Embryonic facial prominence (tissue), 1 donor: ENCODE data around the gene SLC35F4.
"Not testable (repeated sequence)": the region's sequence is repeated elsewhere in the genome, so short reads cannot be mapped to it uniquely, and the experiment has no call there.

ENCODE experiments used
- DNase-seq: peaks from one replicate; pipeline ENCODE4 v3.0.0-alpha.2; 2016; ENCODE audit errors: extremely low spot score

SLC35F4 gene

DNA sequence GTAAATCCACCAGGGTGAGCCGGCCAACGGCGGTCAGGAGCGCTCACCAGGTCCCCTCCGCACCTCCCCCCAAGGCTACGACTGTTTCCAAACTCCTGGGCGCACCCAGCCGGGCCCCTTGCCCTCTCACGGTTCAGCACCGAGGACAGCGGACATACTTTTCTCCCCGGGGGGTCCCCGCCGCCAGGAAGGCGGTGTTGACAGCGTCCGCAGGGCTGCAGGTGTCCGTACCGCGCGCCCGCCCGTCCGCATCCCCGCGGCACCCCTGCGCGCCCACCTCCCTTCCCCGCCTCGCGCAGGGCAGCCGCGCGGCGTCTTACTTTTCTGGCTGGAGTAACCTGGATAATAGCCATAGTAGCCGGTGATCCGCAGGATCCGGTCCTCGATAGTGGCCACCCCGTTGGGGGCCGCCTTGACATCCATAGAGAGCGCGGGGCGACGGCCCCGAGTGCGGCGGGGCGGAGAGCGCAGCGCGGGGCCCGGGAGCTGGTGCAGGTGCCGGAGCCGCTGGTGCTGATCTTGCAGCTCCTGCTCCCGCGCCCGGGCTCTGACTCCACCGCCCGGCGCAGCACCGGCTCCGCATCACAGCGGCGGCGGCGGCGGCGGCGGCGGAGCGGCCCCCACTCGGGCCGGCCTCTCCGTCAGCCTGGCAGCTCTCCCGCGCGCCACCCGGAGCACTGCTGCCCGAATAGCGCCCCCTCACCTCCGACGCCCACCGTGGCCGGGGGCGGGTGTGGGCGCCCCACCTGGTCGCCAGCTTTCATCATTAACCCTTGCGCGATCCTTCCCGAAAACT lies at the start of gene SLC35F4:
Gene SLC35F4, minus strand, starts transcription at position 690 of the 796 bp plus-strand sequence.
- DNase-seq = no peak

DNA sequence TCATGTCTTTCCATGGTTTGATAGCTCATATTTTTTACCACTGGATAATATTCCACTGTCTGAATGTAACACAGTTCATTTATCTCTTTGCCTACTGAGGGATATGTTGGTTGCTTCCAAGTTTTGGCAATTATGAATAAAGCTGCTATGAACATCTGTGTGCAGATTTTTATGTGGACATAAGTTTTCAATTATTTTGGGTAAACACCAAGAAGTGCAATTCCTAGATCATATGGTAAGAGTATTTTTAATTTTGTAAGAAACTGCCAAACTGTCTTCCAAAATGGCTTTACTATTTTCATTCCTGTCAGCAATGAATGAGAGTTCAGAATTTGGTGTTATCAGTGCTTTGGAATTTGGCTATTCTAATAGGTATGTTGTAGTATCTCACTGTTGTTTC lies 43.7 kb upstream of the SLC35F4 start:
- no peak for DNase-seq

GRCh38 chr14:57903954-57904353 lies 38.1 kb upstream of the SLC35F4 start:
- DNase-seq = no peak

GRCh38 chr14:57898837-57899572 lies 33.1 kb upstream of the SLC35F4 start:
- DNase-seq = no peak

GRCh38 chr14:57897144-57897748 lies 31.4 kb upstream of the SLC35F4 start:
- no peak for DNase-seq

- DNase-seq = no peak
Measured at GRCh38 chr14:57889245-57889644, 23.4 kb upstream of the SLC35F4 start.

- no peak for DNase-seq
Measured at GRCh38 chr14:57884175-57884574, 18.3 kb upstream of the SLC35F4 start.

DNA sequence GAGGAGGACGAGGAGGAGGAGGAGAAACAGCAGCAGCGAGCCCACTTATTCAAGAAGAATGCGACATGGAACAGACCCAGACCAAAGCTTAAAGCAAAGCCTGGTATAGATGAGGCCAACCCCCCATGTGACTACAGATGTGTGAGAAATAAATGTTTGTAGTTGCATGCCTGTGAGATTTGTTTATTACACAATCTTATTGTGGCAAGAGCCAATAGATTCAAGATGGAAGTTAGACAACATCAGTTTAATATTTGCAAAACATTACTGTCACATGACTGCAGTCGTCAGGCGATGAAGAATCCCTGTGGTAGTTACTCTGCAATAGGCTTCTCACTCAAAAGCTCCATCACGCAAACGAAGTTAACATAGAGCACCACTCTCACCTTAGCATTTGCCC lies 17.2 kb upstream of the SLC35F4 start:
- DNase-seq = no peak

DNA sequence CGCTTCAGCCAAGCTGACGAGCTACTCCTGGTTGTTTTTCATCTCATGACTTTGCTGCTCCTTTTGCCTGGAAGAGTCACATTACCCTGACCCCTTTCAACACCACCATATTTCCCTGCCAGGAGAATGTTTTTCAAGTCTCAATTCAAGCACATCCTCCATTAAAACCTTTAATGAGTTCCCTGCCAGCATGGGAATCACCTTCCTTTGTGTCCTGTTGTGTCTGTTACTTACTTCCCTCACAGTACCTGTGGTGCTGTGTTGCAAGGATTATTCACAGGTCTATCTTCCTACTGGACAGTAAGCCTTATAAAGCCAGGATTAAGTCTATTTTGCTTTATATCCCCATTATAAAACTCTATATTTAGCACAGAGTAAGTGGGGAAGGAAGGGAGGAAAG lies 13.6 kb upstream of the SLC35F4 start:
- no peak for DNase-seq

GRCh38 chr14:57875985-57876384 lies 10.1 kb upstream of the SLC35F4 start:
- DNase-seq = no peak

DNA sequence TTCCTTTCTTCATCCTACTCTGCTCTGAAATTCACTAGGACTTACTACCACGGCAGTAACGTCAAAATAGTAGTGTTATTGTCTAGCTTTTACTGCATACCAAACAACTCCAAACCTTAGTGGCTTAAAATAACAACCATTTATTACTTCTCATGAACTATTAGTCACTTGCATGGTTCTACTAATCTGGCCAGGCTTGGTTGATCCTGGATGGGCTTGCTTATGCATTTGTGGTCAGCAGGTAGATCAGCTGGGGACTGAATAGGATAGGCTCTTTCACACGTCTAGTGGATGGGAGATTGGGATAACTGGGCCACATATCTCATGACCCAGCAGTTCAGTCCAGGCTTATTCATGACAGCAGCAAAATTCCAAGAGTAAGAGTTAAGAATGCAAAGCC lies 9.4 kb upstream of the SLC35F4 start:
- no peak for DNase-seq

DNA sequence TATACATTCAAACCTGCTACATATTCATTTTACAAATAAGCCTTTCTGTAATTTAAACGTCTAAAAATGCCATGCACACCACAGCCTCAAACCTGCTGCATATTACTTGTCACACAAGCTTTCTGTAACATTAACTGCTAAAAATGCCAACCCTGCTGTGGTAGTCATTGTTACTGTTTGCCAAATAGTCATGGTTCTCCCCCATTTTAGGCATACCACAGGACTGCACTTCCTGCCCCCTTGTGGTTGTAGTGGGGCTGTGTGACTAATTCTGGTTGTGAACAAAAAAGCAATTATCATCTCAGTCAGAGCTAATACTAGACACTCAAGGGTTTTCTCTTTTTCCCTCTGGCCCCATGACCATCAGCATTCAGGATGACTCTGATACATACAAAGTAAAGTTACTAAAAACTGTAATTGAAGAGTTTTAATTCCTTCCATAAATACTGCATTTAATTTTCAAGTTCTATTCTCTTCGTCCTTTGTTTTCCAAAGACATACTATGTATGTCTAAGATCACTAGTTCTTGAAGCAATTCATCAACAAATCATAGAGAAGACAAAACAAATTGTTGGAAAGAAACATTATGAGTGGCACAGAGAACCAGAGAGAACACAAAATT lies 5.7 kb upstream of the SLC35F4 start:
- DNase-seq = no peak

DNA sequence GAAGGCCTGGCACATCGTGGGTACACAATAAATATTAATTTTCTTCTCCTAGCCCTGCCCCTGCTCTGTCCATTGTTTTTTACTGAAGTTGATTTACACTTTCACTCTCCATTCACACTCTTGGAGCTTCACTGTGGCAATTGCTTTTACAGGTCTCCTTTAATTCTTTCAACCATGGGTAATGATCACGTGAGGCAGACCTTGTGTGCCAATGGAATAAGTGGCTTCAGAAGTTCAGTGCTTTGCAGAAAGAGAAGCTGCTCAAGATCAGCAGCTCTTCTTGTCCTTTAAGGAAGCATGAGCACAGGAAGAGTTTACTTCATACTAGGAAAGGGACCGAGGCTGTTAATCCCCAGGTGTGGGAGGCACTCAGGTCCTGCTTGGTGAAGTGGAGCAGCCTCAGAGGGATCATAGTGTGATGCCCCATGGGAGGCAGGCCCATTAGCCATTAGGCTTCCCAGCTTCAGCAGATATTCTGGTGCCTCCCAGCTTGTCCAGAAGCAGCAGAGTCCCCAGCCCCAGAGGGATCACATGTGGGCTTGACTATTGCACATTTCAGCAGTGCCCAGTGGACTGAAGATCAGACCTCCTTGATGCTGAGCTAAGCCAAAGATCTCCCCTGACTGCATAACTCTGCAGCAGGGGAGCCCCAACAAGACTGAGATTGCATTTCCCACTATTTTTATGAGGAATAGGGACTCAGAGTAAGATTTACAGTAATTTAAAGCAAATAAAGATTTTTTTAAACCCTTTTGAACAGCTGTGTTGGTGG lies 5.0 kb upstream of the SLC35F4 start:
- no peak for DNase-seq

DNA sequence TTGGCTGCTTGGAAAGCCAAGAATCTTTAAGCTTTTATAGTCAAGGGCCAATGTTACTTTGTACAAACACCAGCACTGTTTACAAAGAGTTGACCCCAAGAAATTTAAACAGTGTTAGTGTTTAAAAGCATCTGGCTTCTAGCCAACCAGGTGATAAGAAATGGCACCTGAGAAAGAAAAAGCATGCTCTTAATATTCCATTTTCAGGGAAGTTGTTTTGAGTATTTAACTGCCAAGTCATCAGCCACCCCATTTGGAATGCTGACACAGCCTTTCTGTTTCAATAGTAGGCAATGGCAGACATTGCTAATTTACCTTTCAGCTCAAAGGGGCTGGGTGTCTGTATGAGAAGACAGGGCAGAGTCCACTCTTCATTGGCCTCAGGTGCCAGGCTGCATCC lies 3.7 kb upstream of the SLC35F4 start:
- DNase-seq = no peak

- DNase-seq = no peak
Measured at GRCh38 chr14:57866199-57866705, 360 bp upstream of the SLC35F4 start.

- no peak for DNase-seq
Measured at GRCh38 chr14:57865066-57865402, 858 bp downstream of the SLC35F4 start.

DNA sequence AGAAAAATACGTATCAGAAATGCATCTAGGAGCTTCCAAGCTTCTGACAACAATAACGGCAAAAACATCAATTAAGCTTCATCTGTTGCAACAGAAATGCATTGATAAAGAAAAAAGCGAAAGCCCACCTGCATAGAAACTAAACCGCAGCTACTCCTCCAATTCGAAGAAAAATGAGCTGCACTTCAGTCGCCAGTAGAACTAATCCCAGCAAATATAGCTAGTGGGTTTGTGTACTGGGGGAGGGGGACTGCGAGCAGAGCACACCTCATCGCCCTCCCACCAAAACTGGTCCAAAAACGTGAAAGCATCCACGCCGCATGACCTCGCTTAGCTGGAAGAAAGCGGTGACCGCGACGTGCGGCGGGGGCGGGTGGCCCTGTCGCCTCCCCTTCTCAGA lies 1.2 kb downstream of the SLC35F4 start:
- DNase-seq = no peak

DNA sequence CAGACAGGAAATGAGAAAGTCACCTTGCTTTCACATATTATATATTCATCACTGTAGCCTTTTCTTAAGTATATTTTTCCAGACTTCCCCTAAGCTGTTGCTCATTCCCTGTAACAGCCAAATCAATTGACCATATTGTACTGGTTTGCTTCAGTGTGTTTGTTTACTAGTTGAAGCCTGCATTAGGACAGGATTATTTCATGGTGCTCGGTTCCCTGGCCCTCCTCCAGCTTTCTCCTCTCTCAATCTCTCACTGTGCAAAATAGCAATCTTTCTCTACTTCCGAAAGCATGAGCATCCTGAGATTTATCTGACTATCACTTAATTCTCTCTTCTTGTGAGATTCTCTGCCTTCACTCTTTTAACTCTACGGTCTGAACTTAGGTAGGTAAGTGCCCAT lies 2.4 kb downstream of the SLC35F4 start:
- DNase-seq = no peak

- not testable (repeated sequence) for DNase-seq
Measured at GRCh38 chr14:57855666-57856065, 10.2 kb downstream of the SLC35F4 start.

DNA sequence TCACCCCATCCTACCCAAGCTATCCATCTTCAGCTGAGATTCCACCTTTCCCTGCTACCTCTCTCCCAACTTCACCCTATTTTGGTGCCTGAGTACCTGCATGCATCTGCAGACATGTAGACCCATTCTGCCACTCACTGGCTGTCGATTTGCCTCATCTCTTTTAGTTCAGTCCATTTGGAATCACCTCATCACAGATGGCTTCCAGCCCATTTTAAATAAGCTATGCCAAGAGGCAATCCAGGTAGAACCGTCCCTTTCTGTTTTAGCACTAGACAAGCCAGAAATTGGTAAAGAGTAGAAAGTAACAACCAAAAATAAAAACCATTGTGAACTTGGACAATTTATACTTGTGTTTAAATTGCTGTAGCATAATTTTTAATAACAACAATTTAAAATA lies 11.3 kb downstream of the SLC35F4 start:
- no peak for DNase-seq

GRCh38 chr14:57851354-57851753 lies 14.5 kb downstream of the SLC35F4 start:
- no peak for DNase-seq

DNA sequence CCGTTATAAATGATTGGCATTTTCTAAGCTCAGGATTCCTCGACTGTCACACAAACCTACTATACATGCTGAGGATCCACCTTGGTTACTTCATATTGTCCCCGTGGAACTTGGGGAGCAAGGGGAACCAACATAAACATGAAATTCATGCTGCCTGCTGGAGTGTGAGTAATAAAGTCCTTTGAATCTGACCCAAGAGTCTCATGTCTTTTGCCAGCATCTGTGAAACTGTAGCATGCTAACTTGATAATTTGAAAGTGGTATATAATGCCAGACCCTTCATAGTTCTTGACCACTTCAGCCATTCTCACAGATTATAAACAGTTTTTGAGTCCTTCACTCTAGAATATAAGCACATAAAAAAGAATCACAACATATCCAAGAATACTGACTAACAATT lies 17.1 kb downstream of the SLC35F4 start:
- DNase-seq = no peak
